CD4-positive, CD25-positive, alpha-beta regulatory T cell (primary cell): ENCODE data around the gene DET1. TPM values are rescaled to one million over a fixed set of nuclear protein-coding genes. Genes with fewer than 3 reads are reported as not detected.
A peak's percentile ranks its signal among the peaks of the same experiment; 100 is the strongest.

ENCODE experiments used
- ATAC-seq, 2 donors: fragments of 150-1000 bp; cut with Tn5 transposase; one replicate each; pipeline ENCODE4 v1.10.0; 2021; ENCODE audit warnings: low read depth in 2 of 2, moderate number of reproducible peaks in 2 of 2, moderate library complexity in 1 of 2
- DNase-seq, 3 donors: peaks; one replicate each; pipeline versions ENCODE4 v3.0.0 to v3.0.0-alpha.2; 2012 to 2022; ENCODE audit warnings: mixed read lengths in 1 of 3
- H3K27ac ChIP-seq: one replicate; pipeline ENCODE4 v1.7.0; 2013; ENCODE audit warnings: mild to moderate bottlenecking, low read length; ENCODE audit not compliant: insufficient read depth, poor library complexity, severe bottlenecking
- H3K27me3 ChIP-seq: one replicate; pipeline ENCODE4 v1.7.0; 2013; ENCODE audit warnings: low read length; ENCODE audit not compliant: control insufficient read depth, insufficient read depth
- H3K36me3 ChIP-seq: one replicate; pipeline ENCODE4 v1.7.0; 2013; ENCODE audit warnings: mild to moderate bottlenecking, low read length, moderate library complexity; ENCODE audit not compliant: control insufficient read depth, insufficient read depth
- H3K4me1 ChIP-seq: 2 replicates; pipeline ENCODE4 v1.7.0; 2013; ENCODE audit warnings: mild to moderate bottlenecking, low read length; ENCODE audit not compliant: insufficient read depth, control insufficient read depth, poor library complexity, severe bottlenecking
- H3K4me3 ChIP-seq: one replicate; pipeline ENCODE4 v1.7.0; 2013; ENCODE audit warnings: low read depth, mild to moderate bottlenecking, low read length, moderate library complexity
- H3K9me3 ChIP-seq, 2 experiments: 1 replicate in 1 of 2; 2 replicates in 1 of 2; pipeline ENCODE4 v1.7.0; 2013; ENCODE audit warnings: low read length in 2 of 2, mild to moderate bottlenecking in 1 of 2, moderate library complexity in 1 of 2; ENCODE audit not compliant: control insufficient read depth in 2 of 2
- H3K27ac Mint-ChIP-seq, 3 donors: one replicate each; pipeline ENCODE4 v1.8.0; 2020 to 2022; ENCODE audit warnings: mild to moderate bottlenecking in 3 of 3, mixed read lengths in 3 of 3, moderate library complexity in 2 of 3
- H3K27me3 Mint-ChIP-seq: one replicate; pipeline ENCODE4 v1.8.0; 2022; ENCODE audit warnings: mild to moderate bottlenecking, mixed read lengths
- H3K36me3 Mint-ChIP-seq: one replicate; pipeline ENCODE4 v1.8.0; 2020; ENCODE audit warnings: mixed read lengths
- H3K4me1 Mint-ChIP-seq, 4 donors: one replicate each; pipeline ENCODE4 v1.8.0; 2020 to 2022; ENCODE audit warnings: mixed read lengths in 4 of 4, mild to moderate bottlenecking in 1 of 4
- H3K4me3 Mint-ChIP-seq, 4 donors: one replicate each; pipeline ENCODE4 v1.8.0; 2020 to 2022; ENCODE audit warnings: mild to moderate bottlenecking in 4 of 4, mixed read lengths in 4 of 4, moderate library complexity in 3 of 4
- H3K9me3 Mint-ChIP-seq, 7 donors: one replicate each; pipeline ENCODE4 v1.8.0; 2020 to 2022; ENCODE audit warnings: mixed read lengths in 7 of 7, mild to moderate bottlenecking in 3 of 7, moderate library complexity in 2 of 7
- polyA plus RNA-seq, 4 donors: library from polyadenylated mRNA; unstranded; fragments of 300-500 nt; fragmentation: Illumina TruSeq; gene quantifications; one replicate each; pipeline ENCODE4 v1.2.3, GENCODE V29; 2021
- total RNA-seq: library from RNA; stranded (reverse); gene quantifications from one replicate; pipeline ENCODE4 v1.2.3, GENCODE V29; 2022

Gene DET1
- total RNA-seq (4.6 TPM), polyA plus RNA-seq (1 to 10 TPM; 1.0 to 2.2 (median 1.7) TPM)

- H3K4me1 Mint-ChIP-seq = peaks cover 2 to 26% (median 10%) of the 10 kb centered on the region in 4 donors
- peak within 1 kb of the TSS in 3 of 4 donors; percentile 93 to 97 (median 94) for H3K4me3 Mint-ChIP-seq
- peak; percentile 89 to 98 (median 92) for DNase-seq
- H3K9me3 Mint-ChIP-seq = no peaks in the 10 kb centered on the region
- ATAC-seq = peak; percentile 94 to 96
- H3K36me3 Mint-ChIP-seq = peaks cover 6% of the 10 kb centered on the region
- no peaks in the 10 kb centered on the region for H3K27me3 Mint-ChIP-seq
- H3K4me1 ChIP-seq = no peaks in the 10 kb centered on the region
- peak within 1 kb of the TSS; percentile 82 for H3K27ac ChIP-seq
- peak within 1 kb of the TSS; percentile 93 for H3K4me3 ChIP-seq
- H3K27ac Mint-ChIP-seq = peak within 1 kb of the TSS; percentile 89 to 93 (median 91)
- H3K27me3 ChIP-seq = no peaks in the 10 kb centered on the region
- H3K36me3 ChIP-seq = no peaks in the 10 kb centered on the region
- no peaks in the 10 kb centered on the region for H3K9me3 ChIP-seq
Observed at GRCh38 chr15:88546248-88547129, at the start of gene DET1. TSS of gene DET1 (minus strand) at chr15:88546681. CDS start at chr15:88531705, 14,976 bp downstream.

- no peak for DNase-seq
- Mint-ChIP-seq H3K9me3 (peaks cover 0 to 3% (median 0%) of the 10 kb centered on the region in 7 donors), H3K4me1 (no peaks in the 10 kb centered on the region), H3K4me3 (no peak overlapping the region), H3K36me3 (no peaks in the 10 kb centered on the region), H3K27me3 (peaks cover 30% of the 10 kb centered on the region), H3K27ac (no peak overlapping the region)
- Histone ChIP-seq H3K36me3 (no peaks in the 10 kb centered on the region), H3K27me3 (peaks cover 3% of the 10 kb centered on the region), H3K27ac (no peak overlapping the region), H3K9me3 (peaks cover 0 to 3% of the 10 kb centered on the region in 2 experiments), H3K4me3 (no peak overlapping the region), H3K4me1 (no peaks in the 10 kb centered on the region)
- no peak for ATAC-seq
Observed at GRCh38 chr15:88591384-88591783, 44.9 kb upstream of the DET1 start.

- Mint-ChIP-seq H3K36me3 (no peaks in the 10 kb centered on the region), H3K9me3 (peaks cover 0 to 3% (median 0%) of the 10 kb centered on the region in 7 donors), H3K4me1 (no peaks in the 10 kb centered on the region), H3K27me3 (peaks cover 34% of the 10 kb centered on the region), H3K27ac (no peak overlapping the region), H3K4me3 (no peak overlapping the region)
- ATAC-seq (no peak), DNase-seq (no peak)
- H3K4me3 ChIP-seq = no peak overlapping the region
- no peaks in the 10 kb centered on the region for H3K36me3 ChIP-seq
- no peak overlapping the region for H3K27ac ChIP-seq
- H3K9me3 ChIP-seq = peaks cover 0 to 3% of the 10 kb centered on the region in 2 experiments
- H3K4me1 ChIP-seq = no peaks in the 10 kb centered on the region
- peaks cover 3% of the 10 kb centered on the region for H3K27me3 ChIP-seq
Observed at GRCh38 chr15:88590759-88591158, 44.3 kb upstream of the DET1 start.

- Mint-ChIP-seq H3K4me1 (no peaks in the 10 kb centered on the region), H3K27me3 (peaks cover 20% of the 10 kb centered on the region), H3K36me3 (no peaks in the 10 kb centered on the region), H3K4me3 (no peak overlapping the region), H3K27ac (no peak overlapping the region), H3K9me3 (no peaks in the 10 kb centered on the region)
- no peak overlapping the region for H3K4me3 ChIP-seq
- ATAC-seq (no peak), DNase-seq (no peak)
- no peak overlapping the region for H3K27ac ChIP-seq
- H3K36me3 ChIP-seq = no peaks in the 10 kb centered on the region
- H3K4me1 ChIP-seq = no peaks in the 10 kb centered on the region
- peaks cover 0 to 3% of the 10 kb centered on the region in 2 experiments for H3K9me3 ChIP-seq
- H3K27me3 ChIP-seq = peaks cover 5% of the 10 kb centered on the region
Observed at GRCh38 chr15:88586401-88587162, 40.1 kb upstream of the DET1 start.

GRCh38 chr15:88580532-88580931 is 34.1 kb upstream of the DET1 start:
- ATAC-seq (no peak), DNase-seq (no peak)
- Mint-ChIP-seq H3K27ac (no peak overlapping the region), H3K27me3 (peaks cover 11% of the 10 kb centered on the region), H3K36me3 (no peaks in the 10 kb centered on the region), H3K4me3 (no peak overlapping the region), H3K4me1 (no peaks in the 10 kb centered on the region), H3K9me3 (peaks cover 0 to 1% (median 0%) of the 10 kb centered on the region in 7 donors)
- no peaks in the 10 kb centered on the region for H3K36me3 ChIP-seq
- H3K4me1 ChIP-seq = no peaks in the 10 kb centered on the region
- H3K4me3 ChIP-seq = no peak overlapping the region
- no peak overlapping the region for H3K27ac ChIP-seq
- H3K9me3 ChIP-seq = no peaks in the 10 kb centered on the region
- H3K27me3 ChIP-seq = peaks cover 8% of the 10 kb centered on the region

- Mint-ChIP-seq H3K4me1 (no peaks in the 10 kb centered on the region), H3K9me3 (peaks cover 0 to 1% (median 0%) of the 10 kb centered on the region in 7 donors), H3K36me3 (no peaks in the 10 kb centered on the region), H3K27ac (no peak overlapping the region), H3K4me3 (no peak overlapping the region), H3K27me3 (peaks cover 11% of the 10 kb centered on the region)
- peaks cover 8% of the 10 kb centered on the region for H3K27me3 ChIP-seq
- DNase-seq (no peak), ATAC-seq (no peak)
- no peaks in the 10 kb centered on the region for H3K36me3 ChIP-seq
- H3K4me1 ChIP-seq = no peaks in the 10 kb centered on the region
- H3K27ac ChIP-seq = no peak overlapping the region
- no peaks in the 10 kb centered on the region for H3K9me3 ChIP-seq
- H3K4me3 ChIP-seq = no peak overlapping the region
Observed at GRCh38 chr15:88579322-88579721, 32.8 kb upstream of the DET1 start.

GRCh38 chr15:88574655-88575054 is 28.2 kb upstream of the DET1 start:
- Mint-ChIP-seq H3K4me1 (no peaks in the 10 kb centered on the region), H3K36me3 (no peaks in the 10 kb centered on the region), H3K4me3 (no peak overlapping the region), H3K27ac (no peak overlapping the region), H3K9me3 (peaks cover 0 to 1% (median 0%) of the 10 kb centered on the region in 7 donors), H3K27me3 (peaks cover 17% of the 10 kb centered on the region)
- ATAC-seq = no peak
- Histone ChIP-seq H3K36me3 (no peaks in the 10 kb centered on the region), H3K27me3 (peaks cover 3% of the 10 kb centered on the region), H3K4me1 (no peaks in the 10 kb centered on the region), H3K27ac (no peak overlapping the region), H3K9me3 (no peaks in the 10 kb centered on the region), H3K4me3 (no peak overlapping the region)
- DNase-seq = no peak
